ENCODE data around the gene ZSCAN29.

The ZSCAN29 gene

GRCh38 chr15:43346305-43346704 is 24.5 kb downstream of the ZSCAN29 start:
- no peak for DNase-seq

- DNase-seq: no peak
Observed at GRCh38 chr15:43330780-43331087, 40.1 kb downstream of the ZSCAN29 start.

GRCh38 chr15:43329960-43330779 is 40.7 kb downstream of the ZSCAN29 start, which contains the start of gene LCMT2:
Gene LCMT2, minus strand, starts transcription at chr15:43330573. Its CDS starts 84 bp downstream, at chr15:43330489.
- DNase-seq: peak; percentile 96

DNA sequence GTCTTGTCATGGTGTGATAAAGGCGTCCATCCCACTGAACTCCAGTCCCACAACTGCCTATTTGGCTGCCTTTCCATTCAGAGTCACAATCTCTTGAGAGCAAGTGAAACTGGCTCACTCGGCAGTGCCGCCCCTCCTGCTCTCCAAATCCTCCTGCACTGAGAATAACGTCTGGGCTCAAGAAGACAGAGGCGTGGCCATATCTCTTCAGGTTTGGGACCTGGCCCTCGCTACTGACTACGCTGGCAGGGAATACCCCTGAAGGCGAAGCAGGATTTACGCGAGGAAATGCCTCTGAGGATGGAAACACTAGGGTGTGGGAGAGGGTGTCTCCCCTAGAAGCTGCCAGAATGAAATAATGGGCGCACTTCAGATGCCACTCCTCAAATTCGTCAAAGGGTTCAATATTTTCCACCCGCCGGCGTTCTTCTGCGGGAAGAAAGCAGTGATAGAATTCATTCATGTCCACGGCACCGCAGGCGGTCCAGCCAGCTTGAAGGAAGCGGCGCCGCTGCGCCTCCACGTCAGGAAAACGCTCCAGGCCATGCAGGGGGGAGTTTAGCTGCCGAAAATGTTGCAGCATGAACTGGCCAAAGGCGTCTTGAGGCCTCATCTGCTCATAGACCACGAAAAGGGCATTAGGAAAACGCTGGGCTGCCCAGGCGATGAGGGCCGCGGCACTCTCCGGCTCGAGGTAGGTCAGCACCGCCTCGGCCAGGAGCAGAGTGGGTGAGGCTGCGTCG is 41.5 kb downstream of the ZSCAN29 start:
- no peak for DNase-seq

GRCh38 chr15:43325039-43325684 is 45.7 kb downstream of the ZSCAN29 start:
- DNase-seq: no peak

- no peak for DNase-seq
Observed at GRCh38 chr15:43318990-43319771, 51.7 kb downstream of the ZSCAN29 start.

DNA sequence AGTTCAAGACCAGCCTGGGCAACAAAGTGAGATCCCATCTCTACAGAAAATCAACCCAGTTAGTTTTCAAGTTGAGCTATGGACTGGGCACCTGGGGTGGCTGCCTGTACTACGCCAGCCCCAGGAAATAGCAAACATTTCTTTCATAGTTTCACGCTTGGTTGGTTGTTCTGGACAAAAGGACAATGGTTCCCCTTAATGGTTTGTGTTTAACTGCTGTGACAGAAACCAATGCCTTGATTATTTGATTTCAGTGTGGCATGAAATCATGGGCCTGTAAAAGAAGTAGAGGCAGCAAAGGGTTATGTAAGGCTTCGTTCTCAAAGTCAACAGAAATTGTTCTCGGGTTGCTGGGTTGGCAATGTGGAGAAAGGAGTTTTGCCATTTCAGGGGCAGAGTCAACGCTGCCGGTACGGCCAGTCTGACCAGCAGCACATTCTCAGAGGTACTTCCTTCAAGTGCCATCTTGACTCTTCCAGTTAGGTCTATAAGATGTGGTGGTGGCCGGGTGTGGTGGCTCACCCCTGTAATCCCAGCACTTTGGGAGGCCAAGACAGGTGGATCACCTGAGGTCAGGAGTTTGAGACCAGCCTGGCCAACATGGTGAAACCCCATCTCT is 53.2 kb downstream of the ZSCAN29 start:
- no peak for DNase-seq

GRCh38 chr15:43316971-43317346 is 53.9 kb downstream of the ZSCAN29 start:
- DNase-seq: no peak

- no peak for DNase-seq
Observed at GRCh38 chr15:43316016-43316970, 54.5 kb downstream of the ZSCAN29 start.

DNA sequence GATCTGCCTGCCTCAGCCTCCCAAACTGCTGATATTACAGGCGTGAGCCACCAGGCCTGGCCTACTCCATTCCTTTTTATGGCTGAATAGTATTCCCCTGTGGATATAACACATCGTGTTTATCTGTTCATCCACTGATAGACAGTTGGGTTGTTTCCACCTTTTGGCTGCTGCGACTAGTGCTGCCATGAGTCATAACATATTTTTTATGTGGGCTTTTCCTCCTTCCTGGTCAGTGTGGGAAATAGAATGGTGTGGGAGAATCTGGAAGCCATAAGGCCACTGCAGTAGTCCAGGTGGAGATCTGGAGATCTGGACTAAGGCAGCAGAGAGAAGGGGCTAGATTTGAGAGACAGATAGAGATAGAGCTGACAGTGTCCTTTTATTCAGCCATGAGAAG is 56.7 kb downstream of the ZSCAN29 start:
- DNase-seq: no peak

DNA sequence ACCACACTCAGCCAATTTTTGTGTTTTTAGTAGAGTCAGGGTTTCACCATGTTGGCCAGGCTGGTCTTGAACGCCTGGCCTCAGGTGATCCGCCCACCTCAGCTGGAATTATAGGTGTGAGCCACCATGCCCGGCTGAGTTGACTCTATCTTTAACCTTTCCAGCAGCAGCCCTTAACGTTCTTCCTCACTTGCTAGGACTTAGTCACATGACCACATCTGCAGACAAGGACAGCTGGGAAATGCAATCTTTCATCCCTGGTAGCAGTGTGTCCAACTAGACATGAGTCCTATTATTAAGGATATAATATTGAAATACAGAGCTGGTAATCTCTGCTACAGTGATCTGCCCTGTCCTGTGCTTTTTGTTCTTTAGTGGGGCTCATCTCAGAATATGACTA is 58.5 kb downstream of the ZSCAN29 start:
- DNase-seq: no peak

All from right forelimb (tissue), 1 donor.